Measurements from ENCODE around the gene CALML3.

GRCh38 chr10:5550250-5550545 lies 25.4 kb downstream of the CALML3 start:
- no peak for TF ChIP-seq CTCF (IDR thresholded peaks at IDR 0.05 in 2 of 3, conservative IDR thresholded peaks at IDR 0.05 in 1 of 3; ENCODE audit: control insufficient read depth in 2 of 3, extremely low read depth in 1 of 3, insufficient read depth in 1 of 3, low read depth in 3 of 3, low read length in 3 of 3)
- TF ChIP-seq SPI1 (IDR thresholded peaks at IDR 0.05; ENCODE audit: borderline replicate concordance, insufficient read depth, low read depth, low read length), result no peak
- TF ChIP-seq SP1 (IDR thresholded peaks at IDR 0.05; ENCODE audit: low read depth, low read length), result no peak
- TF ChIP-seq ASH2L (IDR thresholded peaks at IDR 0.05; ENCODE audit: borderline replicate concordance, low read depth), result no peak
- no peak for TF ChIP-seq POLR2AphosphoS5 (IDR thresholded peaks at IDR 0.05; ENCODE audit: low read length)
- TF ChIP-seq MTA3 (IDR thresholded peaks at IDR 0.05; ENCODE audit: borderline replicate concordance, low read length), result no peak
- no peak for TF ChIP-seq JUNB (IDR thresholded peaks at IDR 0.05)
- no peak for TF ChIP-seq NR2C2 (IDR thresholded peaks at IDR 0.05; ENCODE audit: borderline replicate concordance, control insufficient read depth, insufficient read length, low read depth)

All from GM12878 (cell line).